GM10266 (cell line): Measurements from ENCODE around the gene SGK1.

Source experiments
- DNase-seq: peaks from one replicate; pipeline ENCODE4 v3.0.0; 2012; ENCODE audit errors: extremely low spot score
- TF ChIP-seq, protein P1 (sequence below): IDR thresholded peaks from 2 replicates; pipeline ENCODE4 v1.5.1; 2012; ENCODE audit warnings: mild to moderate bottlenecking, low read depth; ENCODE audit not compliant: control insufficient read depth, insufficient read depth; ENCODE audit errors: missing control alignments

The SGK1 gene

DNA sequence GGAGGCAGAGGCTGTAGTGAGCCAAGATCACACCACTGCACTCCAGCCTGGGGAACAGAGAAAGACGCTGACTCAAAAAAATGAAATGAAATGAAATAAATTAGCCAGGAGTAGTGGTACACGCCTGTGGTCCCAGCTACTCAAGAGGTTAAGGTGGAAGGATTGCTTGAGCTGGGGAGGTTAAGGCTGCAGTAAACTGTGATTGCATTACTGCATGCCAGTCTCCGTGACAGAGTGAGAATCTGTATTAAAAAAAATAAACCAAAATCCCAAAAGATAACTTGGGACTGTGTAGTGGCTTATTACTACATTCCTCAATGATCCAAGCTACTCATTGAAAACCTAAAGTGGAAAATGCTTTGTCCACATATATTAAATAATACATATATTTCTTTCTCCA, 87.0 kb downstream of the SGK1 start:
- DNase-seq, result no peak
- TF ChIP-seq, protein P1, sequence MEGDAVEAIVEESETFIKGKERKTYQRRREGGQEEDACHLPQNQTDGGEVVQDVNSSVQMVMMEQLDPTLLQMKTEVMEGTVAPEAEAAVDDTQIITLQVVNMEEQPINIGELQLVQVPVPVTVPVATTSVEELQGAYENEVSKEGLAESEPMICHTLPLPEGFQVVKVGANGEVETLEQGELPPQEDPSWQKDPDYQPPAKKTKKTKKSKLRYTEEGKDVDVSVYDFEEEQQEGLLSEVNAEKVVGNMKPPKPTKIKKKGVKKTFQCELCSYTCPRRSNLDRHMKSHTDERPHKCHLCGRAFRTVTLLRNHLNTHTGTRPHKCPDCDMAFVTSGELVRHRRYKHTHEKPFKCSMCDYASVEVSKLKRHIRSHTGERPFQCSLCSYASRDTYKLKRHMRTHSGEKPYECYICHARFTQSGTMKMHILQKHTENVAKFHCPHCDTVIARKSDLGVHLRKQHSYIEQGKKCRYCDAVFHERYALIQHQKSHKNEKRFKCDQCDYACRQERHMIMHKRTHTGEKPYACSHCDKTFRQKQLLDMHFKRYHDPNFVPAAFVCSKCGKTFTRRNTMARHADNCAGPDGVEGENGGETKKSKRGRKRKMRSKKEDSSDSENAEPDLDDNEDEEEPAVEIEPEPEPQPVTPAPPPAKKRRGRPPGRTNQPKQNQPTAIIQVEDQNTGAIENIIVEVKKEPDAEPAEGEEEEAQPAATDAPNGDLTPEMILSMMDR, result no peak

DNA sequence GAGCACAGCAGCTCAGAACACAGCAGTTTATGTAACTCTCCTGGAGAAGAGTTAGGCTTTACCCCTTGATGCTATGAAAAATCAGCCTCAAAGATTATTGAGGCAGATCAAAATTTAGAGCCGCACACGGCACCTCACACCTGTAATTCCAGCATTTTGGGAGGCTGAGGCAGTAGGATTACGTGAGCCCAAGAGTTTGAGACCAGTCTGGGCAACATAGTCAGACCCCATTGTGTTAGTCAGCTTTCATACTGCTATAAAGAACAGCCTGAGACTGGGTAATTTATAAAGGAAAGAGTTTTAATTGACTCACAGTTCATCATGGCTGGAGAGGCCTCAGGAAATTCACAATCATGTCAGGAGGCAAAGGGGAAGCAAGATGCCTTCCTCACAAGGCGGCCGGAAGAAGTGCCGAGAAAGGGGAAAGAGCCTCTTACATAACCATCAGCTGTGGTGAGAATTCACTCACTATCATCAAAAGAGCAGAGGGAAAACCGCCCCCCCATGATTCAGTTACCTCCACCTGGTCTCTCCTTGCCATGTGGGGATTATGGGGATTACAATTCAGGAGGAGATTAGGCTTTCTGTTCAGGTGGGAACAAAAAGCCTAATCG, 87.7 kb downstream of the SGK1 start:
- TF ChIP-seq, protein P1, result no peak
- no peak for DNase-seq

DNA sequence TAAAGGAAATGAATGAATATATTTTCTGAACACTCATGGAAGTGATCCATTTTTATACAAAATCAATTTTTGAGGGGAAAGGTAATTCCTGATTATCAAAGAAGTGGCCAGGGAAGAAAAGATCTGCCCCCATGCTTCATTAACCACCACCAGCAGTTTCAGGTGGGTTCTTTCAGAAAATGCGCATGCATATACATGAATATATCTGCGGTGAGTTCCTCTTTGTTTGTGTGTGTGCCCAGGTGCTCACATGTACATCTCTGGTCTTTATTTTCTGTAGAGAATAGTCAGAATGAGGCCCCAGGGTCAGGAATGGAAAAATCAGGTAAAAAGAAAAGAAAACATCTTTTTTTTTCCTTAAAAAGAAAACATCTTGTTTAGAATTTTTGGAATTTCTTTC, 88.4 kb downstream of the SGK1 start:
- no peak for DNase-seq
- TF ChIP-seq, protein P1, result no peak

DNA sequence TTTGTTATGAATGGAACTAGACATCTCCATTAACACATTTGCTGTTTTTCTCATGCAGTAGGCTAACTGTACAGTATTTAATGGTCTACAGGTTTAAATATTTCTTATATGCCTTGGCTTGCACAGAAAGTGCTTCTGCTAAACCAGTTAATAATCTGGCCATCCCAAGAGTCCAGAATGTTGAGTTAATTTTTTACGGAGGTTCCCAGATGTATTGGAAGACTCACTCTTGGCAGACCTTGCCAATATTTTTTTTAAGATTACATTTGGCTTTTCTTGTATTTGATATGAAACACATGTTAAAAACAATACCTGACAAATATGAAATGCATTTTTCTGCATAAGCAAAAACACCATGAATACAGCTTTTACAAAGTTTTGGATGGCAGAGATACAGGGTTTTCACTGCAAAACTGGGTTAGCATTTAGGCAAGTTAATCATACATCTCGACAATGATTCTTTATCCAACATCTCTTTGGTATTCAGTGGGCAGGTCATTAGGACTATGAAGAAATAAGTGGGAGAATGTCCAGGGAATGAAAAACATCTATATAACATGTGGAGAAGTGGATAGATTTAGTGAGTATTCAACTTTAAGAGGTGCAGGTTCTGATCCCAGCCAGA, 94.0 kb downstream of the SGK1 start:
- no peak for DNase-seq
- TF ChIP-seq, protein P1, result no peak

DNA sequence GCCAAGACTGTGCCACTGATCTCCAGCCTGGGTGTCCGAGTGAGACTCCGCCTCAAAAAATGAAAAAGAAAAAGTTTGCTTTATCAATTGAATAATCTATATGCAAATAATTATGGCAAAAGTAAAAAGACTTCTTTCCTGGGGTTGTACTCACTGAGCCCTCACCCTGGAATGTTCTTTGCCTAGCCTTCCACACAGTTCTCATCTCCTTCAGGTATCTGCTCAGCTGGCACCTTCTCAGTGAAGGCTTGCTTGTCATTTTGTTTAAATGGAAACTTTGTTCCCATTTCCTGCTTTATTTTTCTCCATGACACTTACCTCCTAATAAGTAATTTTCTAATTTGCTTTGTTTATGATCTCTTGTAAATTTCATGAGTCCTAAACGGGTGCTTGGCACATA, 96.7 kb downstream of the SGK1 start:
- DNase-seq, result no peak
- TF ChIP-seq, protein P1, result no peak

DNA sequence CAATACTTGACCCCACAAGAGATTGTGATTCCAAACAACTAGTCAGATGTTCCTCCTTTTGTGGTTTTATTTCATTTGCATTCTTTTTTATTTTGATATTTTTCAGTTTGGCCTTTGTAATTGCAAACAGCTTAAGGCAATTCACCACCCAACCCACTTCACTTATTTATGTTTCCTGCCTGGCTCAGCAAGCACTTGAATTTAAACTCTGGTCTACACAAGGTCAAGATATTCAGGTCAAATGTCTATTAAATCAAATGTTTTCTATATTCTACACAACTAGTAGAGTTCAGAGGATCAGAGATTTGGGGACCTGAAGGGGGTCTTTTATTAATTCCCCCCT, 100.1 kb downstream of the SGK1 start:
- no peak for DNase-seq
- TF ChIP-seq, protein P1, result no peak

DNA sequence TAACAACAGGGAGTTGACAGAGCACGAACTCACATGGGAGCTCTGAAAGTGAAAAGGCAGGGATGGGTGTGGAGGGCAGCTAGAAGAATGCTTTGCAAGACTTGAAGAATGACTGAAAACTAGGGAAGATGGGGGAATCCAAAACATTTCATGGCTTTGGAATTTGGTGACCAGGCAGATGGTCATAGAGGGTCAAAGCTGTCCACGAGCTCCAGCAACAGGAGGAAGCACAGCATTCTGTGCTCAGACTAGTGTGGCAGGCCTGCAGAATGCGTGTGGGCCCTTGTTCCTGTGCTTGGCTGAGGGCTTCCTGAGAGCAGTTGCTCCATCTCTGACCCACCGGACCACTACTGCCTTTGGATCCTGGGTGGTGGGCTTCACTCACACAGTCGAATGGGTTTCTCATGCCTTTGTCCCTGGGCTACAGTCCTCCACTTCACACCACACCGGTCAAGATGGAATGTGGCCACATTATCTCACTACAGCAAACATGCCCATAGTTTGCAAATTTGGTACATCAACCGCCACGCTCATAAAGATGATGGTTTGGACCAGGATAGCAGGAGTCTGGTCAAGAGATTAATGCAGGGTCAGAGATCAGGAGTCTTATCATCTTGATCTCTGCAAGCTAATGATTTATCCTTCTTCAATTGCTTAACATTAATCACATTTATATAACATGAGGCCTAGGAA, 100.7 kb downstream of the SGK1 start:
- DNase-seq, result no peak
- TF ChIP-seq, protein P1, result no peak
